ENCODE data around the gene NAT14. TPM values are rescaled to one million over a fixed set of nuclear protein-coding genes. Genes with fewer than 3 reads are reported as not detected.

NAT14 gene
- polyA plus RNA-seq, 1 donor from 2014 or later, result 129 TPM

DNA sequence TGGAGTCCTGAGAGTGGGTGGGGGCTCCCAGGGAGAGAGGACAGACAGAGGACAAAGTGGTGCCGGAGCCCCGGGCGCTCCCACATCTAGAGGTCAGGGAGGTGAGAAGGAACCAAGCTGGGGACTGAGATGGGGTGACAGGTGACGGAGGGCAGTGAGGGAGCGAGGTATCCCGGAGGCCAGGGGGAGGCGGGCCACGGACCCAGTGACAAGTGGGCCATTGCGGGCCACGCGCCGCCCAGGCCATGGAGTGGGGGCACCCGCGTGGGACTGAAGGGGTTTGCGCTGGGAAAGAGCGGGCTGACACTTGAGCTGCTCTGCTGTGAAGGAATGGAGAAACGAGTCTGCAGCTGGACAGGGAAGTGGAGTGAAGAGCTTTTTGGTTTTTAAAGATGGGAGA, 5.9 kb upstream of the NAT14 start:
- Histone ChIP-seq H3K36me3 (ENCODE audit: insufficient read depth, low read length) (no peaks in the 10 kb centered on the region), H2AFZ (ENCODE audit: low read depth, low read length) (no peak overlapping the region), H3K4me2 (ENCODE audit: low read length) (no peak overlapping the region), H3K27ac (ENCODE audit: low read length) (no peak overlapping the region), H3K27me3 (ENCODE audit: insufficient read depth, low read depth, low read length) (no peaks in the 10 kb centered on the region), H3K9ac (ENCODE audit: low read length) (no peak overlapping the region), H3K4me3 (ENCODE audit: low read length) (no peak overlapping the region), H3F3A (ENCODE audit: insufficient read depth, low read length, poor library complexity, severe bottlenecking) (no peaks in the 10 kb centered on the region), H4K20me1 (ENCODE audit: insufficient read depth) (no peaks in the 10 kb centered on the region), H3K9me2 (ENCODE audit: insufficient read depth, low read length) (no peaks in the 10 kb centered on the region), H3K9me3 (ENCODE audit: low read length) (no peaks in the 10 kb centered on the region), H3K79me2 (replicated peaks; ENCODE audit: insufficient read depth, low read length) (peaks cover 8% of the 10 kb centered on the region)
- no peak for TF ChIP-seq MXI1 (conservative IDR thresholded peaks at IDR 0.05; ENCODE audit: poor library complexity, severe bottlenecking)
- no peak for TF ChIP-seq EZH2 (IDR thresholded peaks at IDR 0.05; ENCODE audit: borderline replicate concordance, insufficient read depth, low read length, poor library complexity, severe bottlenecking)
- no peak for TF ChIP-seq RAD21 (conservative IDR thresholded peaks at IDR 0.05)
- TF ChIP-seq EP300 (conservative IDR thresholded peaks at IDR 0.05; ENCODE audit: poor library complexity, severe bottlenecking), result no peak
- no peak for TF ChIP-seq SMC3 (conservative IDR thresholded peaks at IDR 0.05; ENCODE audit: poor library complexity)
- no peak for TF ChIP-seq TAF1 (IDR thresholded peaks at IDR 0.05; ENCODE audit: low read depth)
- TF ChIP-seq POLR2AphosphoS5 (IDR thresholded peaks at IDR 0.05), result no peak
- TF ChIP-seq, protein P1, sequence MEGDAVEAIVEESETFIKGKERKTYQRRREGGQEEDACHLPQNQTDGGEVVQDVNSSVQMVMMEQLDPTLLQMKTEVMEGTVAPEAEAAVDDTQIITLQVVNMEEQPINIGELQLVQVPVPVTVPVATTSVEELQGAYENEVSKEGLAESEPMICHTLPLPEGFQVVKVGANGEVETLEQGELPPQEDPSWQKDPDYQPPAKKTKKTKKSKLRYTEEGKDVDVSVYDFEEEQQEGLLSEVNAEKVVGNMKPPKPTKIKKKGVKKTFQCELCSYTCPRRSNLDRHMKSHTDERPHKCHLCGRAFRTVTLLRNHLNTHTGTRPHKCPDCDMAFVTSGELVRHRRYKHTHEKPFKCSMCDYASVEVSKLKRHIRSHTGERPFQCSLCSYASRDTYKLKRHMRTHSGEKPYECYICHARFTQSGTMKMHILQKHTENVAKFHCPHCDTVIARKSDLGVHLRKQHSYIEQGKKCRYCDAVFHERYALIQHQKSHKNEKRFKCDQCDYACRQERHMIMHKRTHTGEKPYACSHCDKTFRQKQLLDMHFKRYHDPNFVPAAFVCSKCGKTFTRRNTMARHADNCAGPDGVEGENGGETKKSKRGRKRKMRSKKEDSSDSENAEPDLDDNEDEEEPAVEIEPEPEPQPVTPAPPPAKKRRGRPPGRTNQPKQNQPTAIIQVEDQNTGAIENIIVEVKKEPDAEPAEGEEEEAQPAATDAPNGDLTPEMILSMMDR (IDR thresholded peaks at IDR 0.05; ENCODE audit: poor library complexity, severe bottlenecking), result no peak
- no peak for TF ChIP-seq REST (IDR thresholded peaks at IDR 0.05; ENCODE audit: borderline replicate concordance)

GRCh38 chr19:55479451-55480230, 5.3 kb upstream of the NAT14 start:
- H3K79me2 ChIP-seq (replicated peaks; ENCODE audit: insufficient read depth, low read length), result peaks cover 11% of the 10 kb centered on the region
- no peak overlapping the region for H2AFZ ChIP-seq (ENCODE audit: low read depth, low read length)
- no peaks in the 10 kb centered on the region for H3K36me3 ChIP-seq (ENCODE audit: insufficient read depth, low read length)

More at GRCh38 chr19:55479451-55480230, 5.3 kb upstream of the NAT14 start:
- no peak overlapping the region for H3K4me3 ChIP-seq (ENCODE audit: low read length)
- no peaks in the 10 kb centered on the region for H3F3A ChIP-seq (ENCODE audit: insufficient read depth, low read length, poor library complexity, severe bottlenecking)
- TF ChIP-seq, protein P1 (IDR thresholded peaks at IDR 0.05; ENCODE audit: poor library complexity, severe bottlenecking), result no peak
- H3K9ac ChIP-seq (ENCODE audit: low read length), result no peak overlapping the region
- H3K9me2 ChIP-seq (ENCODE audit: insufficient read depth, low read length), result no peaks in the 10 kb centered on the region
- H3K27ac ChIP-seq (ENCODE audit: low read length), result no peak overlapping the region
- H3K9me3 ChIP-seq (ENCODE audit: low read length), result no peaks in the 10 kb centered on the region
- no peaks in the 10 kb centered on the region for H3K27me3 ChIP-seq (ENCODE audit: insufficient read depth, low read depth, low read length)
- H4K20me1 ChIP-seq (ENCODE audit: insufficient read depth), result no peaks in the 10 kb centered on the region
- no peak overlapping the region for H3K4me2 ChIP-seq (ENCODE audit: low read length)

Measured in neural cell (in vitro differentiated cells).